PC-3 (cell line): ENCODE measurements around the gene HOMEZ.

ENCODE experiments used
- EZH2 ChIP-seq: fragments of 300-600 bp; sonication (generic); IDR thresholded peaks from one replicate; pipeline ENCODE4 v1.6.1; 2017; ENCODE audit warnings: antibody characterized with exemption, mild to moderate bottlenecking, low read length; ENCODE audit not compliant: unreplicated experiment
- TF ChIP-seq, protein P1 (sequence below): fragments of 300-600 bp; sonication (generic); conservative IDR thresholded peaks from 2 replicates; pipeline ENCODE4 v1.5.1; 2017; ENCODE audit warnings: antibody characterized with exemption, low read depth, mild to moderate bottlenecking, low read length

DNA sequence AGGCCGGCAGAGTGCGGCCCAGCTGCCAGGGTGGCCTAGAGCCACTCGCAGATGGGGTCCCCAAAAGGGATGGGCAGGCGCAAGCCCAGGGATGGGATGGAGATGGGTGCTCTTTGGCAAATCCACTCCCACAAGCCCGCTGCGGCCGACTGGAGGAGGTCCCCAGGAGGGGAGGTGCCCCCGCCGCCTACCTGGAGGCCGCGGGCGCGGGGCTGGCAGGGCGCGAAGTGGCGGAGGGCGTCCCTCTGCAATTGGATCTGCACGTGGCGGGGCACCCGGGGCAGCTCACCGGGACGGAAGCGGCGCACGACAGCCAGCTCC, 16.0 kb upstream of the HOMEZ start:
- TF ChIP-seq, protein P1, sequence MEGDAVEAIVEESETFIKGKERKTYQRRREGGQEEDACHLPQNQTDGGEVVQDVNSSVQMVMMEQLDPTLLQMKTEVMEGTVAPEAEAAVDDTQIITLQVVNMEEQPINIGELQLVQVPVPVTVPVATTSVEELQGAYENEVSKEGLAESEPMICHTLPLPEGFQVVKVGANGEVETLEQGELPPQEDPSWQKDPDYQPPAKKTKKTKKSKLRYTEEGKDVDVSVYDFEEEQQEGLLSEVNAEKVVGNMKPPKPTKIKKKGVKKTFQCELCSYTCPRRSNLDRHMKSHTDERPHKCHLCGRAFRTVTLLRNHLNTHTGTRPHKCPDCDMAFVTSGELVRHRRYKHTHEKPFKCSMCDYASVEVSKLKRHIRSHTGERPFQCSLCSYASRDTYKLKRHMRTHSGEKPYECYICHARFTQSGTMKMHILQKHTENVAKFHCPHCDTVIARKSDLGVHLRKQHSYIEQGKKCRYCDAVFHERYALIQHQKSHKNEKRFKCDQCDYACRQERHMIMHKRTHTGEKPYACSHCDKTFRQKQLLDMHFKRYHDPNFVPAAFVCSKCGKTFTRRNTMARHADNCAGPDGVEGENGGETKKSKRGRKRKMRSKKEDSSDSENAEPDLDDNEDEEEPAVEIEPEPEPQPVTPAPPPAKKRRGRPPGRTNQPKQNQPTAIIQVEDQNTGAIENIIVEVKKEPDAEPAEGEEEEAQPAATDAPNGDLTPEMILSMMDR, result no peak
- no peak for TF ChIP-seq EZH2
